Activated naive CD4-positive, alpha-beta T cell treated with anti-CD3 and anti-CD28 coated beads for 36 hours (primary cell): ENCODE measurements around the gene TROAP. TPM values are rescaled to one million over a fixed set of nuclear protein-coding genes. Genes with fewer than 3 reads are reported as not detected.

ENCODE experiments used
- total RNA-seq, 2 experiments: library from RNA; stranded (reverse); gene quantifications; one replicate each; pipeline ENCODE4 v1.2.3, GENCODE V29; 2021

The TROAP gene
- total RNA-seq, 2 experiments from 2014 or later = 67.4 to 68.8 TPM

Other genes starting within 250 kb of the TROAP start
- under 1 TPM in 1 of 2 experiments, not detected in 1; 0.07 TPM for gene DHH, start 228.5 kb upstream of the TROAP start, total RNA-seq
- gene LMBR1L, start 212.4 kb upstream of the TROAP start, total RNA-seq = 10 to 100 TPM; 60.1 to 66.8 TPM
- 1,000 to 10,000 TPM; 2,826 to 2,914 TPM for gene TUBA1B, start 191.9 kb upstream of the TROAP start, total RNA-seq
- 10 to 100 TPM; 47.4 to 49.1 TPM for gene TUBA1A, start 134.2 kb upstream of the TROAP start, total RNA-seq
- 100 to 1,000 TPM; 214 to 227 TPM for gene TUBA1C, start 58.2 kb upstream of the TROAP start, total RNA-seq
- not detected for gene PRPH, start 28.1 kb upstream of the TROAP start, total RNA-seq
- gene C1QL4, start 13.9 kb downstream of the TROAP start, total RNA-seq = not detected
- gene DNAJC22, start 23.6 kb downstream of the TROAP start, total RNA-seq = not detected
- gene SPATS2, start 44.2 kb downstream of the TROAP start, total RNA-seq = 1 to 10 TPM; 8.7 to 9.6 TPM
- gene KCNH3, start 215.8 kb downstream of the TROAP start, total RNA-seq = under 1 TPM; 0.57 to 0.91 TPM
- gene MCRS1, start 244.9 kb downstream of the TROAP start, total RNA-seq = 10 to 100 TPM; 49.8 to 52.7 TPM